Right lobe of liver (tissue), 6 donors: ENCODE results near the gene ANXA6. TPM values are rescaled to one million over a fixed set of nuclear protein-coding genes. Genes with fewer than 3 reads are reported as not detected.

Source experiments
- ATAC-seq, 4 donors: fragments of 200-7000 bp; cut with Tn5 transposase; one replicate each; pipeline ENCODE4 v1.9.1; 2020; ENCODE audit warnings: mild to moderate bottlenecking in 4 of 4, moderate library complexity in 4 of 4
- DNase-seq, 3 donors: peaks; one replicate each; pipeline ENCODE4 v3.0.0-alpha.2; 2020
- H3K27ac ChIP-seq, 3 donors: fragments of 200-600 bp; one replicate each; pipeline ENCODE4 v1.8.0; 2022
- H3K27me3 ChIP-seq, 2 donors: fragments of 200-600 bp; one replicate each; pipeline ENCODE4 v1.8.0; 2022
- H3K36me3 ChIP-seq, 4 donors: fragments of 200-600 bp; sonication (generic) in 1 of 4; one replicate each; pipeline versions ENCODE4 v1.5.1 to v1.8.0; 2017 to 2022; ENCODE audit warnings: control low read depth in 1 of 4
- H3K4me1 ChIP-seq, 4 donors: fragments of 200-600 bp; sonication (generic) in 1 of 4; one replicate each; pipeline versions ENCODE4 v1.5.1 to v1.8.0; 2017 to 2022; ENCODE audit warnings: control low read depth in 1 of 4
- H3K4me3 ChIP-seq, 3 donors: fragments of 200-600 bp; one replicate each; pipeline ENCODE4 v1.8.0; 2022
- H3K9me3 ChIP-seq, 4 donors: fragments of 200-600 bp; sonication (generic) in 1 of 4; one replicate each; pipeline versions ENCODE4 v1.5.1 to v1.8.0; 2017 to 2022; ENCODE audit warnings: control low read depth in 1 of 4
- CTCF ChIP-seq, 4 donors: fragments of 200-600 bp in 3 of 4; fragments of 450-650 bp in 1 of 4; IDR thresholded peaks; one replicate each; pipeline versions ENCODE4 v1.5.1 to v1.8.0; 2016 to 2022; ENCODE audit warnings: antibody characterized with exemption in 4 of 4, mild to moderate bottlenecking in 2 of 4
- POLR2A ChIP-seq: fragments of 450-650 bp; IDR thresholded peaks from one replicate; pipeline ENCODE4 v1.6.1; 2017; ENCODE audit warnings: antibody characterized with exemption, mild to moderate bottlenecking
- WGBS: methylation state at CpG from one replicate; pipeline ENCODE4 v1.1.6; 2018; ENCODE audit warnings: low coverage, low lambda C conversion rate; ENCODE audit not compliant: insufficient coverage; ENCODE audit errors: missing lambda C conversion rate; 5-methylcytosine and 5-hydroxymethylcytosine counted together
- intact Hi-C, 2 donors: fragments of 100-400 bp; cut with DNase I; formaldehyde crosslinking; loops; one replicate each; pipeline versions ENCODE4 v1.11.2 to v1.14.1; 2022
- long read RNA-seq: library from polyadenylated mRNA; unstranded; transcript quantifications from one replicate; pipeline ENCODE4 v2.0.0, GENCODE V29; 2019
- total RNA-seq, 6 experiments: library from RNA; depleted of rRNA in 2 of 6; stranded (reverse); fragments of >200 nt in 2 of 6; fragmentation: NEBNext Ultra II Directional in 3 of 6; extraction: Animal tissue kit (Norgen Biotek cat#: 25700) in 3 of 6; gene quantifications; one replicate each; pipeline versions ENCODE4 v1.1.0 to v1.2.4, GENCODE V29; 2016 to 2023
- donor health status: DM: no; HTN: yes; CAD: no.
- donor health status: DM: no; HTN: no; CAD: no.
- donor health status: DM: no; HTN: no; CAD: no.
- donor health status: DM: no; HTN: yes; CAD: no.
- donor health status: DM: no; HTN: yes; CAD: no.

The ANXA6 gene
- 100 to 1,000 TPM; 143 to 236 (median 165) TPM for total RNA-seq
- long read RNA-seq, partial matches to known transcripts = 4 of 12 reads
- long read RNA-seq, other reads (novel, unspliced or antisense) = 4 of 12 reads

DNA sequence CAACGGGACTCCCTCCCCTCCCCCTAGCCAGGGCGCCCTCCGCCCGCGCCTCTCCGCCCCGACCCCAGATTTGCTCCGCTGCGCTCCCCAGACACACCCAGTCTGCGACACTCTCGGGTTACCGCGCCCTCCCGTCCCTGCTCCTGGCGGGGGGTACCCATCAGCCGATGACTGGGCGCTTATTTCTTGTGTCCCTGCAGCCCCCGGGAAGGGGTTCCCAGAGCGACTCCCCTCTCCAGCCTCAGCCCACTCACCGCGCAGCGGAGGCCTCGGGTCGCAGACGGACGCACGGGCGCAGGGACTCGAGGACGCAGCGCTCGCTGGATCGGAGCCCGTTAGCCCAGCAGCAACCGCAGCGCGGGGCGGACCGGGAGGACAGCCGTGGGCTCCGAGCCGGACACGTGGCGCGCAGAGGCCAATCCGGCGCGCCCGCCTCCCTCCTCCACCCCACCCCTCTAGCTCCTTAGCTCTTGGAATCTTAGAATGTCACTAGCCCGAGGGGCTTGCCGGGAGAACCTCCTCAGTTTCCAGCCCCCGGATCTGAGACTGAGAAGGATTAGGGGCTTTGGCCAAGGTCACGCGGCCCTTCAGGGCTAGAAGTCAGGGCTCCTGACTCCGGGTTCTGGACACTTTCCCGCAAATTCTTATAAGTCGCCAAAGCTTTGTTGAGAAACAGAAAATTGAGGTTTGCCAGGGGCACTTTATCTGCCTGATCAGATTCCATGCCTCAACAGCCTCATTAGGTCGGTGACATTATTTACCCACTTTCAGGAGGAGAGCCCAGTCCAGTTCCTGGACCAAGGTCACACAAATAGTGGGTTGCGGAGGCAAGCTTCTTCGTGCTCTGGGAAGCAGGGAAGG is at the start of gene ANXA6:
Gene ANXA6, minus strand, starts transcription at position 354 of the 861 bp plus-strand sequence. CDS start 9,878 bp downstream, outside the sequence.
- H3K36me3 ChIP-seq = peaks cover 0 to 5% (median 0%) of the 10 kb centered on the region in 4 donors
- H3K9me3 ChIP-seq = no peaks in the 10 kb centered on the region
- H3K4me3 ChIP-seq = peak within 1 kb of the TSS; percentile 59 to 81 (median 71)
- DNase-seq (peak; percentile 91 to 92 (median 92)), ATAC-seq (peak; percentile 91 to 96 (median 92))
- H3K27me3 ChIP-seq = no peaks in the 10 kb centered on the region
- H3K27ac ChIP-seq = peak within 1 kb of the TSS; percentile 71 to 84 (median 76)
- peak; percentile 58 for TF ChIP-seq POLR2A
- no peak for TF ChIP-seq CTCF (IDR thresholded peaks at IDR 0.05)
- H3K4me1 ChIP-seq = peaks cover 0 to 41% (median 19%) of the 10 kb centered on the region in 4 donors
- intact Hi-C loops = no loop called here
- 1% methylated on average over 26 of the region's 60 CpGs for WGBS

DNA sequence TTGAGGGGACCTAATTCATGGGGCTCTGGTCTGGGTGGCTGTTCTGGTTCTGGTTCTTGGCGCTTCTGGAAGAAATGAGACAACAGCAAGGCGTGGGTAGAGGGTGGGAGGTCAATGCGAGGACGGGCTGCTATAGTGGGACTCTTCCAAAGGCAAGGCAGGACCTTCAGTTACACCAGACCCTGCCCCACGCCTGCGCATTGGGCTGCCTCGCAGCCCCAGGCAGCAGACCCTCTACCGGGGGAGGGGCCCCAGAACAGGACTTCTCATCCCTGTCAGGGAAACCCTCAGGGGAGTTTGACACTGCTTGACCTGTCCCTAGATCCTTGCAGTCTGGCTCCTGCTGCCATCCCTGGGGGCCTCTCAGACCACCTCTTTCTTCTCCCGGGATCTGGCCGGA is 47.8 kb upstream of the ANXA6 start:
- Histone ChIP-seq H3K27me3 (no peaks in the 10 kb centered on the region), H3K27ac (no peak overlapping the region), H3K4me1 (peaks cover 0 to 21% (median 8%) of the 10 kb centered on the region in 4 donors), H3K36me3 (peaks cover 0 to 2% (median 0%) of the 10 kb centered on the region in 4 donors), H3K9me3 (no peaks in the 10 kb centered on the region), H3K4me3 (no peak overlapping the region)
- intact Hi-C loops = no loop called here
- TF ChIP-seq CTCF (IDR thresholded peaks at IDR 0.05) = no peak
- TF ChIP-seq POLR2A = no peak
- WGBS = 90% methylated on average over 4 of the region's 10 CpGs
- ATAC-seq = no peak
- DNase-seq = peak in 1 of 3 donors; percentile 38

DNA sequence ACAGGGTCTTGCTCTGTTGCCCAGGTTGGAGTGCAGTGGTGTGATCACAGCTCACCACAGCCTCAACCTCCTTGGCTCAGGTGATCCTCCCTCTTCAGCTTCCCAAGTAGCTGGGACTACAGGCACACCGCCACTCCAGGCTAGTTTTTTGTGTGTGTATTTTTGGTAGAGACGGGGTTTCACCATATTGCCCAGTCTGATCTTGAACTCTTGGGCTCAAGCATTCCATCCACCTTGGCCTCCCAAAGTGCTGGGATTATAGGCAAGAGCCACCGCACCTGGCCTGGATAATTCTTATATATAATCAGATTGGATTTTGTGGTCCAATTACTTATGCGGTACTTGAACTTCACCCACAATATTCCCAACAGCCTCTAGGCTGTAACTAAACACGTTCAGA is 46.5 kb upstream of the ANXA6 start:
- no peak for TF ChIP-seq POLR2A
- TF ChIP-seq CTCF (IDR thresholded peaks at IDR 0.05) = no peak
- intact Hi-C loops = no loop called here
- ATAC-seq (no peak), DNase-seq (peak in 1 of 3 donors; percentile 11)
- H3K9me3 ChIP-seq = no peaks in the 10 kb centered on the region
- H3K27me3 ChIP-seq = no peaks in the 10 kb centered on the region
- no peak overlapping the region for H3K27ac ChIP-seq
- WGBS = 78% methylated on average over 4 of the region's 5 CpGs
- H3K36me3 ChIP-seq = peaks cover 0 to 6% (median 0%) of the 10 kb centered on the region in 4 donors
- peaks cover 0 to 11% (median 5%) of the 10 kb centered on the region in 4 donors for H3K4me1 ChIP-seq
- no peak overlapping the region for H3K4me3 ChIP-seq

GRCh38 chr5:151202381-151203139 is 45.0 kb upstream of the ANXA6 start:
- no peak overlapping the region for H3K4me3 ChIP-seq
- no peak overlapping the region for H3K27ac ChIP-seq
- DNase-seq = peak in 1 of 3 donors; percentile 29
- H3K9me3 ChIP-seq = no peaks in the 10 kb centered on the region
- no peak for TF ChIP-seq POLR2A
- no peak for TF ChIP-seq CTCF (IDR thresholded peaks at IDR 0.05)
- no peaks in the 10 kb centered on the region for H3K4me1 ChIP-seq
- no peaks in the 10 kb centered on the region for H3K27me3 ChIP-seq
- WGBS = 77% methylated on average over 3 of the region's 5 CpGs
- intact Hi-C loops = no loop called here
- peaks cover 0 to 10% (median 0%) of the 10 kb centered on the region in 4 donors for H3K36me3 ChIP-seq
- no peak for ATAC-seq
